ENCODE results near the gene E2F1.

E2F1 gene, protein sequence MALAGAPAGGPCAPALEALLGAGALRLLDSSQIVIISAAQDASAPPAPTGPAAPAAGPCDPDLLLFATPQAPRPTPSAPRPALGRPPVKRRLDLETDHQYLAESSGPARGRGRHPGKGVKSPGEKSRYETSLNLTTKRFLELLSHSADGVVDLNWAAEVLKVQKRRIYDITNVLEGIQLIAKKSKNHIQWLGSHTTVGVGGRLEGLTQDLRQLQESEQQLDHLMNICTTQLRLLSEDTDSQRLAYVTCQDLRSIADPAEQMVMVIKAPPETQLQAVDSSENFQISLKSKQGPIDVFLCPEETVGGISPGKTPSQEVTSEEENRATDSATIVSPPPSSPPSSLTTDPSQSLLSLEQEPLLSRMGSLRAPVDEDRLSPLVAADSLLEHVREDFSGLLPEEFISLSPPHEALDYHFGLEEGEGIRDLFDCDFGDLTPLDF

GRCh38 chr20:33686100-33686983 lies at the start of gene E2F1:
E2F1 (minus strand) TSS chr20:33686385; CDS start chr20:33686264, 121 bp downstream.
- DNase-seq: peak; percentile 98

DNA sequence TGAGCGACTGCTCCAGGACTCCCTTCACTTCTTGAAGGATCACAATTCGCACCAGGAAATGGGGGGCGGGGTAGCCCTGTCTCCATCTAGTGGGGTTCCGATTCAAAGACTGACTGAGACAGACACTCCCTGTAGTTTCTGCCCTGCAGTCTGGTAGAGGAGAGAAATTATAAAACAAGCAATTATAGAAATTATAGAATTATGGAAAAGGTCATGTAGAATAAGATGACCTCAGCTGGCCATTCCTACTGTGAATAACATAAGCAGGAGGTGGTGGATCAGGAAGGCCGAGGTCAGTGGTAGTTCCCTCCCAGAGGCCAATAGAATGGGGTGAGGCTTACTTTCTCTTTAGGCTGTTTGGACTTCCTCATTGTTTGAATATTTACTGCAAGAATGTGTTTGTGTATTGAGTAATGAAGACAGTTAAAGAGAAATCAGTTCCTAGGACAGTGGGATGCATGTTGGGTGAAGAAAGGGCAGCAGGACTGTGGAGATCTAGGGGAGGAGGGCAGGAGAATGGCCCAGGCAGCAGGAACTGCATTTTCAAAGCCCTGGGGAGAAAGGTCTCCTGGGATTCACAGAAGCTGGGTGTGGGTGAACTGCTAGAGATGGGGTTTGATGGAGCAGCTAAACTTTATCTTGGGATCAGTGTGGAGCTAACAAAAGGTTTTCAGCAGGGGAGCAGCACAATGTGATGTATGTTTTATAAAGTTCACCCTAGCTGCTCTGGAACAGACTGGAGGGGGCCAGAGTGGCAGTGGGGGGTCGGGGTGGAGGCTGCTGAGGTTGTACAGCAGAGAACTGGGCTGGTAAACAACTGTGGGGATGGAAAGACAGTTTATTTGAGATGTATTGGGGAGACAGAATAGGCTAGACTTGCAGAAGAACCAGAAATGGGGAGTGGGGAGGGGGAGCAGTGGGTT lies 47.7 kb upstream of the E2F1 start:
- DNase-seq: no peak

DNA sequence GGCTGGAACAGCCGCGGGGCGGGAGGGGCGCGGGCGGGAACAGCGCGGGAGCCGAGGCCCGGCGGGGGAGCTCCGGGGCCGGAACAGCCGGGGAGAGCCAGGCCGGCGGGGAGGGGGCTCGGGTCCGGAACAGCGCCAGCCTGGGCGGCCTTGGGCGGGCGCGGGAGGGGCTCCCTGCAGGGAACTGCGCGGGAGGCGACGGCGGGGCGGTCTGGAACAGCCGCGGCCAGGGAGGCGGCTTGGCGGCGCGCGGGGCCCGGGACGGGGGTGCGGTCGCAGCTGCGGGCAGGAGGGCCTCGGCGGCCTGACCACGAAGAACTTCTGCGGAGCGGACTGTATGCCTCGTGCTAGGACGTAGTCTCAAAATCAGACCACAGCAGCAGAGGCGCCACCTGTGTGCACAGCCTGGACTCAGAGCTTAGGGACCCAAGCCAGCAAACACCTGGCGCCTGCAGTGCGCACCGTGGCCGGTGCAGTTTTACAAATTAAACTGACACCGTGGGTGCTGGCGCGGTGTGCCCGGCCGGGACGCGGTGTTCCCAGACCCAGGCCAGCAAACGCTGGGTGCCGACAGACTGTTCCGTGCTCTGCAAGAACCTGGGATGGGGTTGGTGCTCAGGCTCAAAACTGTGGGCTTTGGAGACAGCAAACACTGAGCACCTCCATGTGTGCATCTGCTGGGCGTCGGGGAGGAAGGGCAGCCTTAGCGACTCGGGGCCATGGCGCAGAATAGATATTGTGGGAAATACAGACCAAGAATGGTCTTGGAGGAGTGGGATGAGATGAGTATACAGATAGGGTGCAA lies 46.2 kb upstream of the E2F1 start:
- DNase-seq: peak; percentile 94

- DNase-seq: no peak
Observed at GRCh38 chr20:33731693-33732165, 45.5 kb upstream of the E2F1 start, which contains the start of gene ZNF341. ZNF341 (plus strand) TSS chr20:33731996; CDS start chr20:33732022, 26 bp downstream.

DNA sequence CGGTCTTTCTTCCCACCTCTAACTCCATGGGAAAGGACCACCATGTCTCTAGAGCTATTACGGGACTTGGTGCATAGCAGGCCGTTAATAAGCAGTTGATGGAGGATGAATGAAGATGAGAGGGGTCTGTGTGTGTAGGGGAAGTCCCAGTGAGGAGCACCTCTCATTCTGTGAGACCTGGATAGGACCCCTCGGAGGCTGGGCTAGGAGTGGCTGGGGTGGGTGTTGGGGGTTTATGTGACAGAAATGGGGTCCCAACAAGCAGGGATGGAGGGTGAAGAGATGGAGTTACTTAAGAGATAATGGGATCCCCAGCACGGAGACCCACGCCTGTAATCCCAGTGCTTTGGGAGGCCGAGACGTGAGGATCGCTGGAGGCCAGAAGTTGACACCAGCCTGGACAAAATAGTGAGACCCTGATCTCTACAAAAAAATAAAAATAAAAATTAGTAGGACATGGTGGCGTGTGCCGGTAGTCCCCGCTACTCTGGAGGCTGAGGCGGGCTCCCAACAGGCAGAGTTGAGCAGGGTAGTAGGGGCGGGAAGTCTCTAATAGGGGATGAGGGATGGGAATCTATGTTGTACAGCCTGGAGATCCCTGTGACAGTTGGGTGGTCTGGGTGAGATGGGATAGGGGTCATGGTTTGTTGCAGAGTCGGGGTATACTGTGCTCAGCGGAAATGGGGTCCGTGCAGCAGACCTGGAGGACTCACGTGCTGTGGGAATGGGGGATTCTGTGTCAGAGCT lies 44.9 kb upstream of the E2F1 start:
- DNase-seq: no peak

DNA sequence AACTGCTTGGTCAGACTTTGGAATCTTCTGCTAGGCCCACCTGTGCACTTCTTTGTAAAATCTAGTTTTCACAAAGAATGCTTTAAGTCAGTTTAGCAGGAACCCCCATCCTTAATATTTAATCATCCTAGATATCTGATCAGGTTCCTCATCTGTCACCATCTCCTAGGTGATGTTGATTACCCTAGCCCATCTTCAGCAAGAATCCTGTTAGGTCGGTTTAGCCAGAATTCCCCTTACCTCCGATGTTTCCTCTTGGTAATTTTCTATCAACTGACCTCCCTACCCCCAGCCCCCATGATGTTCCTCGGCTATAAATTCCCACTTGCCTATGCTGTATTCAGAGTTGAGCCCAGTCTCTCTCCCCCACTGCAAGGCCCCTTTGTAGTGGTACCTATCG lies 42.9 kb upstream of the E2F1 start:
- DNase-seq: no peak

GRCh38 chr20:33728463-33728862 lies 42.3 kb upstream of the E2F1 start:
- DNase-seq: no peak

- no peak for DNase-seq
Observed at GRCh38 chr20:33727806-33728205, 41.6 kb upstream of the E2F1 start.

- DNase-seq: no peak
Observed at GRCh38 chr20:33727115-33727479, 40.9 kb upstream of the E2F1 start.

DNA sequence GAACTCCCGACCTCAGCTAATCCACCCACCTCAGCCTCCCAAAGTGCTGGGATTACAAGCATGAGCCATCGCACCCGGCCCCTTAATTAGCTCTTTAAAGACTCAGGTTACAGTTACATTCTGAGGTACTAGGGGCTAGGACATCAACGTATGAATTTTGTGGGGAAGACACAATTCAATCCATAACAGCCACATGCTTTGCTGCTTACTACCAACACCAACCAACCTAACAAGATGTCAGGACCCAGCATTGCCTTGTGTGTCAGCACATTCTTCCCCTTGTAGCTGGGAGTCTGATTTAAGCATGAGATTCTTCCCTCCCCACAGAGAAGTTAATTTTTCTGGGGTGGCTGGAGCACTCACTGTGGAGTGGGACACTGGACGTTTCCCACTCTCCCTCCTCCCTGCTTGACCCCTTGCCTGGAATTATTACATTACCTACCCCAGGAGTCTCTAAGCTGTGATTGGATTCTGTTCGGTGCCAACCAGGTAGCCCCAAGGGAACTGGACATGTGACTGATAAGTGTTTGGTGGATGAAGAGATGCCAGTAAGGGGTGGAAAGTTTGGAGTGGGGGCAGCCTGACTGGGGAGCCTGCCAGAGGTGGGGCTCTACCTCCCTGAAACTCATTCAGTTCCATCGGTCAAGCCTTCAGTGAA lies 39.6 kb upstream of the E2F1 start:
- peak; percentile 33 for DNase-seq

- DNase-seq: no peak
Observed at GRCh38 chr20:33724439-33725094, 38.4 kb upstream of the E2F1 start.

DNA sequence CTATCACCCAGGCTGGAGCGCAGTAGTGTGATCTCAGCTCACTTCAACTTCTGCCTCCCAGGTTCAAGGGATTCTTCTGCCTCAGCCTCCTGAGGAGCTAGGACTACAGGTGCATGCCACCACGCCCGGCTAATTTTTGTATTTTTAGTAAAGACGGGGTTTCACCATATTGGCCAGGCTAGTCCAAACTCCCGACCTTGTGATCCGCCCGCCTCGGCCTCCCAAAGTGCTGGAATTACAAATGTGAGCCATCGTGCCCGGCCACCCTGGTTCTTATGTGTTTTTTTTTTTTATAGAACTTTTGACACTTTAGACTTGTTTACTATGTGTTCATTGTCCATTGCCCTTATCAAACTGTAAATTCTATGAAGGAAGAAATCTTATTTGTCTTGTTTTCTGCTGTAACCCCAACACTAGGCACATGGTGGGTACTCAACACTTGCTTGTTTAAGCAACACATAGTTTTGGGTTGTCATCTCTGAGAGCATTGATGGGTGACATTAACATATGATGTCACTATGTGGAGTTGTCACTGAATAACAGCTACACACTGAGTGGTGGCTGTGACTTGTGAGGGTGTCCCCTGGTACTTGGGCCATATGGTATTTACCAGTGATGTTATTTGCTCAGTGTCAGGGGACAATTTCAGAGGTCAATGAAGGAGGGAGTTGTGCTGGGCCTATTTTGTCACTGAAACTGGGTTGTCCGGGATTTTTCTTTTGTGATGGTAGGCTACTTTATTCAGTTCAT lies 35.4 kb upstream of the E2F1 start:
- no peak for DNase-seq

DNA sequence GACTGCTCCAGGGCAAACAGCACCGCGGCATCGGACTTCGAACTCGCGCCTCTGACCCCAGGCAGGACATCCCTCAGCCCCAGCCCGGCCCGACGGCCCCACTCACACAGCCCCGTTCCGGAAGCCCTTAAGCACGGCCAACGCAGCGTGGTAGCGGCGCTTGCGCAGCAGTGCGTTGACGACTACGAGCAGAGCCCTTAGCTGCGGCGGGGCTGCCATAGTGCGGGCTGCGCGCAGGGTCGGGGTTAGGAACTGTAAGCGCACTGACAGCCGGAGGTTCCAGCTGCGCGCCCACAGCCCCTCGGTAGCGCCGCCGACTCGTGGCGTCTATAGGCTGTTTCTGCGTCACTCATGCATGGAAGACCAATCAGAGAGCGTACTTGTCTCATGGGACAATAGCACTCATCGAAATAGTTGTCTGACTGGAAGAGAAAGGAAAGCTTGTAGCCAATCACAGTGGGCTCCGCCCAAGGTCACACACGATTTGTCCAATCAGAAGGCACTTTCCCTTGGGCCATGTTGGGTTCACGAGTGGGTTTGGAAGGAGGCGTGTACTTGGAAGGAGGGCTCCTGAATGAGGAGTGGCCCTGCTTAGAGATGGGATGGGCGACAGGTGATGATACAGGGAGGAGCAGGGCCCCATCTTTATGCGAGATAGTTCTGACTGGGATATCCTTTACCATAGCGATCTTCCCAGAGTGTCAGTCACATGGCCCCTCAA lies 34.0 kb upstream of the E2F1 start, which contains the start of gene PXMP4:
TSS of gene PXMP4 (minus strand) at position 322 of the 721 bp plus-strand sequence. CDS start at position 219, 103 bp downstream.
- DNase-seq: peak; percentile 76

- DNase-seq: no peak
Observed at GRCh38 chr20:33719277-33719988, 33.2 kb upstream of the E2F1 start.

DNA sequence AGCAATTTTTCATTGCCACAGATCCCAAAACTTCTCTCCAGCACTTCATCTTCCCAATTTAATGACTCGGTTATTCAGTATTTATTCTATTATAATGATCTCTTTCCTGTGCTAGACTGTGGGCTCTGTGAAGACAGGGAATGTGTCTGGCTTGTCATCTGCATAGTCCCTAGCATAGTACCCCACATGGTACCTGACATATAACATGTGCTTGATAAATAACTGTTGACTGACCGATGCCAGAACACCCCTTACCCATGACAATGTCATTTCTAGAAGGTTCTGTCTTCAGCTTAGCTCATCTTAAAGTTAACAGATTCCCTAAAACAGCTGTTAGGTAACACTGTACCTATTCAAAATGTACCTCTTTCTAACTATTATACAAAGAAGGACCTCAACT lies 30.3 kb upstream of the E2F1 start:
- no peak for DNase-seq

DNA sequence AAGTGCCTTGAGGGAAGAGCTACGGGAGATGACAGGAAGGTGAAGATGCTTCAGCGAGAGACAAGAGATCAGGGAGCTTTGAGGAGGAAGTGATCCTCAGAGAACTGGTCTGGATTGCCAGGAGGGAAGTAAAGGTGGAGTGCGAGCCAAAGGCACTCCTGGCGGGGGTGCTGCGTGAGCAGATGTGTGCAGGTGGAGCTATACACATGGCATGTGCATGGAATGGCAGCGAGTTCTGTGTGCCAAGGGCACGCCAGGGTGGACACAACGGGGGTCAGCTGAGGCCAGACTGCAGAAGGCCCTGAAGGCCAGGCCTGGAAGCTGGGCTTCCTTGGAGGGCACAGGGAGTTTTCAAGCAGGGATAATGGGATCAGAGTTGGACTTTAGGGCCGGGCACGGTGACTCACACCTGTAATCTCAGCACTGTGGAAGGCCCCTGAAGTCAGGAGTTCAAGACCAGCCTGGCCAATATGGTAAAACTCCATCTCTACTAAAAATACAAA lies 27.7 kb upstream of the E2F1 start:
- DNase-seq: no peak

DNA sequence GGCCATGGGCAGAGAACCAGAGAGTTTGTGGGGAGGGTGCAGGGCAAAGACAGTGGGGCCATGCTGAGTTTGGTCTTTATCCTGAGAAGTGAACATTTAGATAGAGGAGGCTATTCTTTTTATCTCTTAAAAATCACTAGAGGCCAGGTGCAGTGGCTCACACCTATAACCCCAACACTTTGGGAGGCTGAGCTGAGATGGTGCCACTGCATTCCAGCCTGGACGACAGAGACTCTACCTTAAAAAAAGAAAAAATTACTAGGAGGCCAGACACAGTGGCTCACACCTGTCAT lies 25.2 kb upstream of the E2F1 start:
- no peak for DNase-seq

Measured in RPMI8226 (cell line).